ENCODE measurements around the gene ZNF454. TPM values are rescaled to one million over a fixed set of nuclear protein-coding genes. Genes with fewer than 3 reads are reported as not detected.

ZNF454 gene
- total RNA-seq, result 6.9 TPM

GRCh38 chr5:178940569-178941360 lies at the start of gene ZNF454:
TSS of gene ZNF454 (plus strand) at chr5:178941198. CDS start at chr5:178942792, 1,594 bp downstream.

GRCh38 chr5:178895615-178896571 lies 45.1 kb upstream of the ZNF454 start, which contains the start of gene ZFP2:
TSS of gene ZFP2 (plus strand) at chr5:178895913. CDS start at chr5:178931314, 35,401 bp downstream.

GRCh38 chr5:178994580-178995340 lies 53.8 kb downstream of the ZNF454 start, which contains the start of gene GRM6:
TSS of gene GRM6 (minus strand) at chr5:178995320. CDS start at chr5:178994944, 376 bp downstream.

Other genes starting within 250 kb of the ZNF454 start
- gene ZNF354A, start 210.5 kb upstream of the ZNF454 start, total RNA-seq, result 9.3 TPM
- gene ZNF354B, start 81.2 kb upstream of the ZNF454 start, total RNA-seq, result 16.3 TPM
- gene ZFP2, start 45.3 kb upstream of the ZNF454 start, total RNA-seq, result 3.6 TPM
- gene GRM6, start 54.1 kb downstream of the ZNF454 start, total RNA-seq, result not detected
- 6.1 TPM for gene ZNF879, start 82.6 kb downstream of the ZNF454 start, total RNA-seq
- gene ZNF354C, start 119.2 kb downstream of the ZNF454 start, total RNA-seq, result 13.1 TPM